Measurements from ENCODE around the gene PSMA1.
"Not testable (repeated sequence)": the region's sequence is repeated elsewhere in the genome, so short reads cannot be mapped to it uniquely, and the experiment has no call there.

Gene PSMA1

GRCh38 chr11:14519917-14520746 is at the start of gene PSMA1:
Gene PSMA1 (minus strand): TSS chr11:14520386. CDS start chr11:14520299, 87 bp downstream.
- peak; percentile 83 for DNase-seq (ENCODE audit: extremely low spot score, insufficient read length, low read depth)
- peak; percentile 93 for FAIRE-seq

GRCh38 chr11:14569516-14569915 is 49.3 kb upstream of the PSMA1 start:
- FAIRE-seq; DNase-seq (ENCODE audit: extremely low spot score, insufficient read length, low read depth): not testable (repeated sequence)

GRCh38 chr11:14567064-14567651 is 47.0 kb upstream of the PSMA1 start:
- no peak for FAIRE-seq
- no peak for DNase-seq (ENCODE audit: extremely low spot score, insufficient read length, low read depth)

GRCh38 chr11:14566331-14567063 is 46.3 kb upstream of the PSMA1 start:
- no peak for DNase-seq (ENCODE audit: extremely low spot score, insufficient read length, low read depth)
- FAIRE-seq: no peak

- FAIRE-seq (no peak), DNase-seq (ENCODE audit: extremely low spot score, insufficient read length, low read depth) (no peak)
Observed at GRCh38 chr11:14565845-14566244, 45.7 kb upstream of the PSMA1 start.

GRCh38 chr11:14555818-14556217 is 35.6 kb upstream of the PSMA1 start:
- DNase-seq (ENCODE audit: extremely low spot score, insufficient read length, low read depth) (no peak), FAIRE-seq (no peak)

- FAIRE-seq (no peak), DNase-seq (ENCODE audit: extremely low spot score, insufficient read length, low read depth) (no peak)
Observed at GRCh38 chr11:14554959-14555358, 34.8 kb upstream of the PSMA1 start.

GRCh38 chr11:14552089-14552488 is 31.9 kb upstream of the PSMA1 start:
- no peak for DNase-seq (ENCODE audit: extremely low spot score, insufficient read length, low read depth)
- no peak for FAIRE-seq

- FAIRE-seq (no peak), DNase-seq (ENCODE audit: extremely low spot score, insufficient read length, low read depth) (no peak)
Observed at GRCh38 chr11:14551380-14551779, 31.2 kb upstream of the PSMA1 start.

GRCh38 chr11:14549891-14550290 is 29.7 kb upstream of the PSMA1 start:
- DNase-seq (ENCODE audit: extremely low spot score, insufficient read length, low read depth) (no peak), FAIRE-seq (no peak)

- FAIRE-seq (no peak), DNase-seq (ENCODE audit: extremely low spot score, insufficient read length, low read depth) (no peak)
Observed at GRCh38 chr11:14547440-14547839, 27.3 kb upstream of the PSMA1 start.

- no peak for DNase-seq (ENCODE audit: extremely low spot score, insufficient read length, low read depth)
- no peak for FAIRE-seq
Observed at GRCh38 chr11:14546672-14547071, 26.5 kb upstream of the PSMA1 start.

GRCh38 chr11:14544611-14545010 is 24.4 kb upstream of the PSMA1 start:
- FAIRE-seq (no peak), DNase-seq (ENCODE audit: extremely low spot score, insufficient read length, low read depth) (no peak)

GRCh38 chr11:14543260-14543659 is 23.1 kb upstream of the PSMA1 start:
- no peak for DNase-seq (ENCODE audit: extremely low spot score, insufficient read length, low read depth)
- no peak for FAIRE-seq

- DNase-seq (ENCODE audit: extremely low spot score, insufficient read length, low read depth) (no peak), FAIRE-seq (no peak)
Observed at GRCh38 chr11:14542324-14542723, 22.1 kb upstream of the PSMA1 start.

GRCh38 chr11:14541192-14541947 is 21.2 kb upstream of the PSMA1 start:
- FAIRE-seq (no peak), DNase-seq (ENCODE audit: extremely low spot score, insufficient read length, low read depth) (no peak)

- FAIRE-seq: no peak
- no peak for DNase-seq (ENCODE audit: extremely low spot score, insufficient read length, low read depth)
Observed at GRCh38 chr11:14539982-14540421, 19.8 kb upstream of the PSMA1 start.

- DNase-seq (ENCODE audit: extremely low spot score, insufficient read length, low read depth) (no peak), FAIRE-seq (no peak)
Observed at GRCh38 chr11:14538926-14539554, 18.9 kb upstream of the PSMA1 start.

- FAIRE-seq (no peak), DNase-seq (ENCODE audit: extremely low spot score, insufficient read length, low read depth) (no peak)
Observed at GRCh38 chr11:14538271-14538925, 18.2 kb upstream of the PSMA1 start.
